BLaER1 treated with 17β-estradiol and CSF1 and Interleukin-3, amounts not matched to agents 10 nM and 100 nM (cell line): ENCODE results near the gene WWC1.
A peak's percentile ranks its signal among the peaks of the same experiment; 100 is the strongest.
"Not testable (repeated sequence)": the region's sequence is repeated elsewhere in the genome, so short reads cannot be mapped to it uniquely, and the experiment has no call there.

ENCODE experiments used
- H3K27ac ChIP-seq, 11 experiments: shearing (Covaris generic); formaldehyde crosslinking; 2 replicates each; pipeline ENCODE4 v1.8.1; 2022
- H3K27me3 ChIP-seq, 11 experiments: shearing (Covaris generic); formaldehyde crosslinking; 2 replicates each; pipeline ENCODE4 v1.8.1; 2022
- H3K36me3 ChIP-seq, 11 experiments: shearing (Covaris generic); formaldehyde crosslinking; 2 replicates each; pipeline ENCODE4 v1.8.1; 2022
- H3K4me1 ChIP-seq, 10 experiments: shearing (Covaris generic); formaldehyde crosslinking; 2 replicates each; pipeline ENCODE4 v1.8.1; 2022
- H3K4me2 ChIP-seq, 11 experiments: shearing (Covaris generic); formaldehyde crosslinking; 2 replicates each; pipeline ENCODE4 v1.8.1; 2022
- H3K4me3 ChIP-seq, 10 experiments: shearing (Covaris generic); formaldehyde crosslinking; 2 replicates each; pipeline ENCODE4 v1.8.1; 2022
- H3K9ac ChIP-seq, 11 experiments: shearing (Covaris generic); formaldehyde crosslinking; 2 replicates each; pipeline ENCODE4 v1.8.1; 2022
- H3K9me3 ChIP-seq, 11 experiments: shearing (Covaris generic); formaldehyde crosslinking; replicated peaks in 1 of 11; 2 replicates each; pipeline ENCODE4 v1.8.1; 2022
- H4K20me1 ChIP-seq, 11 experiments: shearing (Covaris generic); formaldehyde crosslinking; 2 replicates each; pipeline ENCODE4 v1.8.1; 2022
- Cebpa-rat ChIP-seq, 11 experiments: shearing (Covaris generic); IDR thresholded peaks; 2 replicates each; pipeline ENCODE4 v1.8.1; 2022

Gene WWC1

GRCh38 chr5:168332042-168332441 is 40.6 kb downstream of the WWC1 start:
- no peak overlapping the region for H3K27ac ChIP-seq
- peaks cover 14 to 18% (median 16%) of the 10 kb centered on the region in 10 experiments; a peak in 18 of 20 replicates for H3K4me1 ChIP-seq
- no peak overlapping the region for H3K9ac ChIP-seq
- H3K4me2 ChIP-seq = no peak overlapping the region
- no peaks in the 10 kb centered on the region for H3K36me3 ChIP-seq
- no peak overlapping the region for H3K4me3 ChIP-seq
- no peaks in the 10 kb centered on the region for H3K27me3 ChIP-seq
- H3K9me3 ChIP-seq = no peaks in the 10 kb centered on the region
- no peak for TF ChIP-seq Cebpa-rat (IDR thresholded peaks at IDR 0.05)
- H4K20me1 ChIP-seq = peaks cover 0 to 7% (median 0%) of the 10 kb centered on the region in 11 experiments; a peak in 2 of 22 replicates

- no peaks in the 10 kb centered on the region for H3K36me3 ChIP-seq
- TF ChIP-seq Cebpa-rat (IDR thresholded peaks at IDR 0.05) = no peak
- no peaks in the 10 kb centered on the region for H3K27me3 ChIP-seq
- no peak overlapping the region for H3K4me3 ChIP-seq
- no peak overlapping the region for H3K9ac ChIP-seq
- H3K9me3 ChIP-seq = no peaks in the 10 kb centered on the region
- H3K27ac ChIP-seq = no peak overlapping the region
- H4K20me1 ChIP-seq = peaks cover 0 to 7% (median 0%) of the 10 kb centered on the region in 11 experiments; a peak in 2 of 22 replicates
- H3K4me2 ChIP-seq = no peak overlapping the region
- H3K4me1 ChIP-seq = peaks cover 0 to 3% (median 1%) of the 10 kb centered on the region in 10 experiments; a peak in 8 of 20 replicates
These were observed 42.8 kb downstream of the WWC1 start for GRCh38 chr5:168334280-168334679.

- peaks cover 0 to 7% (median 0%) of the 10 kb centered on the region in 11 experiments; a peak in 2 of 22 replicates for H4K20me1 ChIP-seq
- no peak overlapping the region for H3K27ac ChIP-seq
- H3K4me3 ChIP-seq = no peak overlapping the region
- TF ChIP-seq Cebpa-rat (IDR thresholded peaks at IDR 0.05) = no peak
- H3K4me2 ChIP-seq = no peak overlapping the region
- no peak overlapping the region for H3K9ac ChIP-seq
- no peaks in the 10 kb centered on the region for H3K27me3 ChIP-seq
- H3K4me1 ChIP-seq = no peaks in the 10 kb centered on the region
- no peaks in the 10 kb centered on the region for H3K9me3 ChIP-seq
- no peaks in the 10 kb centered on the region for H3K36me3 ChIP-seq
These were observed 43.2 kb downstream of the WWC1 start for GRCh38 chr5:168334695-168335094.

GRCh38 chr5:168337361-168337760 is 45.9 kb downstream of the WWC1 start:
- Histone ChIP-seq H3K4me1 (no peaks in the 10 kb centered on the region), H3K4me3 (no peak overlapping the region), H3K9ac (no peak overlapping the region), H3K4me2 (no peak overlapping the region), H3K9me3 (peaks cover 0 to 4% (median 0%) of the 10 kb centered on the region in 11 experiments; a peak in 1 of 22 replicates), H3K27me3 (no peaks in the 10 kb centered on the region), H3K36me3 (no peaks in the 10 kb centered on the region), H3K27ac (no peak overlapping the region), H4K20me1 (peaks cover 0 to 7% (median 0%) of the 10 kb centered on the region in 11 experiments; a peak in 2 of 22 replicates)
- no peak for TF ChIP-seq Cebpa-rat (IDR thresholded peaks at IDR 0.05)

- Histone ChIP-seq H3K4me1 (no peaks in the 10 kb centered on the region), H3K9ac (no peak overlapping the region), H3K4me3 (no peak overlapping the region), H3K36me3 (no peaks in the 10 kb centered on the region), H3K27ac (no peak overlapping the region), H4K20me1 (peaks cover 0 to 7% (median 0%) of the 10 kb centered on the region in 11 experiments; a peak in 2 of 22 replicates), H3K9me3 (peaks cover 0 to 4% (median 0%) of the 10 kb centered on the region in 11 experiments; a peak in 1 of 22 replicates), H3K4me2 (no peak overlapping the region), H3K27me3 (no peaks in the 10 kb centered on the region)
- TF ChIP-seq Cebpa-rat (IDR thresholded peaks at IDR 0.05) = no peak
These were observed 47.8 kb downstream of the WWC1 start for GRCh38 chr5:168339109-168339771.

GRCh38 chr5:168339772-168340140 is 48.3 kb downstream of the WWC1 start:
- H3K9ac ChIP-seq, H3K27ac ChIP-seq: not testable (repeated sequence)

GRCh38 chr5:168340487-168340886 is 49.0 kb downstream of the WWC1 start:
- H3K4me3 ChIP-seq = no peak overlapping the region
- no peak overlapping the region for H3K4me2 ChIP-seq
- H3K27ac ChIP-seq = no peak overlapping the region

More at GRCh38 chr5:168339772-168340140, 48.3 kb downstream of the WWC1 start:
- not testable (repeated sequence) for H3K4me1 ChIP-seq, H3K4me3 ChIP-seq, H3K4me2 ChIP-seq, H3K27me3 ChIP-seq, H4K20me1 ChIP-seq, H3K9me3 ChIP-seq, H3K36me3 ChIP-seq

GRCh38 chr5:168341178-168341577 is 49.7 kb downstream of the WWC1 start:
- no peaks in the 10 kb centered on the region for H3K27me3 ChIP-seq
- H3K9me3 ChIP-seq = peaks cover 0 to 4% (median 0%) of the 10 kb centered on the region in 11 experiments; a peak in 1 of 22 replicates
- H4K20me1 ChIP-seq = no peaks in the 10 kb centered on the region; a peak in 1 of 22 replicates
- H3K9ac ChIP-seq = no peak overlapping the region
- H3K27ac ChIP-seq = no peak overlapping the region
- no peak overlapping the region for H3K4me3 ChIP-seq
- H3K36me3 ChIP-seq = no peaks in the 10 kb centered on the region
- H3K4me1 ChIP-seq = no peaks in the 10 kb centered on the region
- no peak for TF ChIP-seq Cebpa-rat (IDR thresholded peaks at IDR 0.05)
- H3K4me2 ChIP-seq = no peak overlapping the region

More at GRCh38 chr5:168340487-168340886, 49.0 kb downstream of the WWC1 start:
- Histone ChIP-seq H3K36me3 (no peaks in the 10 kb centered on the region), H3K4me1 (no peaks in the 10 kb centered on the region), H4K20me1 (no peaks in the 10 kb centered on the region; a peak in 1 of 22 replicates), H3K9me3 (peaks cover 0 to 4% (median 0%) of the 10 kb centered on the region in 11 experiments; a peak in 1 of 22 replicates), H3K27me3 (no peaks in the 10 kb centered on the region), H3K9ac (no peak overlapping the region)
- TF ChIP-seq Cebpa-rat (IDR thresholded peaks at IDR 0.05) = no peak

GRCh38 chr5:168342151-168342825 is 50.8 kb downstream of the WWC1 start:
- peak in 1 of 11 experiments; percentile 8; a peak in 1 of 22 replicates for TF ChIP-seq Cebpa-rat (IDR thresholded peaks at IDR 0.05)
- H3K27me3 ChIP-seq = no peaks in the 10 kb centered on the region
- no peaks in the 10 kb centered on the region; a peak in 1 of 22 replicates for H4K20me1 ChIP-seq
- H3K4me1 ChIP-seq = no peaks in the 10 kb centered on the region
- peaks cover 0 to 4% (median 0%) of the 10 kb centered on the region in 11 experiments; a peak in 1 of 22 replicates for H3K9me3 ChIP-seq
- H3K4me2 ChIP-seq = no peak overlapping the region
- no peak overlapping the region for H3K27ac ChIP-seq
- no peaks in the 10 kb centered on the region for H3K36me3 ChIP-seq
- no peak overlapping the region for H3K9ac ChIP-seq
- H3K4me3 ChIP-seq = no peak overlapping the region
